ENCODE results near the gene TMEM229B. TPM values are rescaled to one million over a fixed set of nuclear protein-coding genes. Genes with fewer than 3 reads are reported as not detected.

The TMEM229B gene
- under 1 TPM; 0.26 to 0.28 TPM for polyA plus RNA-seq

- no peaks in the 10 kb centered on the region for H3K36me3 ChIP-seq (ENCODE audit: control insufficient read depth in 2 of 2, insufficient read depth in 2 of 2, low read length in 1 of 2)
- 56 to 69% methylated on average over 12 to 13 of the region's 13 CpGs for WGBS, 2 donors
- H3K4me3 ChIP-seq (ENCODE audit: low read depth in 1 of 2, low read length in 2 of 2): peak within 1 kb of the TSS in 1 of 2 donors; percentile 19
- H3K4me1 ChIP-seq (ENCODE audit: control insufficient read depth in 2 of 2, insufficient read depth in 2 of 2, low read length in 1 of 2): no peaks in the 10 kb centered on the region
- H3K27ac ChIP-seq (ENCODE audit: low read depth in 2 of 2, low read length in 1 of 2): peak within 1 kb of the TSS; percentile 23 to 53
- H3K27me3 ChIP-seq (ENCODE audit: control insufficient read depth in 1 of 2, insufficient read depth in 2 of 2, low read length in 2 of 2): no peaks in the 10 kb centered on the region
- peaks cover 0 to 2% of the 10 kb centered on the region in 2 donors for H3K9me3 ChIP-seq (ENCODE audit: control insufficient read depth in 2 of 2, insufficient read depth in 1 of 2, low read depth in 1 of 2, low read length in 1 of 2)
Observed at GRCh38 chr14:67487937-67488893, at the start of gene TMEM229B. Gene TMEM229B, minus strand, starts transcription at chr14:67488721. Its CDS starts 14,798 bp downstream, at chr14:67473923.

DNA sequence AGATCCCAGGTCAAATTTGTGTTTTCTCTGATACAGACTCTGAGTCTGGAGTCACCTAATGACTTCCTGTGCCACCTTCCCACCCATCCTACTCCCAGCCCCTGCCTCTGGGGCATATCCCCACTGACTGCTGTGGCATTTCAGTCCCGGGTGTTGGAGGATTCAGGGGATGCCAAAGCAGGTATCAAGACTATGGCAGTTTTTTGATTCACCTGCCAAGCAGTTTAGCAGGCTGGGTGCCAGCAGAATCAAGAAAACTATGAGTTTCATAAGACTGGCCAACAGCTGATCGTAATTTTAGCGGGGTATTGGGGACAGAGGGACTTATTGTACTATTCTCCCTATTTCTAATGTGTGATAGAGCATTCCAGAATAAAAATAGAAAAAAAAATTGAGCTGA, 49.2 kb upstream of the TMEM229B start:
- no peak overlapping the region for H3K27ac ChIP-seq (ENCODE audit: low read depth in 2 of 2, low read length in 1 of 2)
- WGBS, 2 donors: 35 to 49% methylated on average over 3 of the region's 3 CpGs
- no peaks in the 10 kb centered on the region for H3K4me1 ChIP-seq (ENCODE audit: control insufficient read depth in 2 of 2, insufficient read depth in 2 of 2, low read length in 1 of 2)
- H3K36me3 ChIP-seq (ENCODE audit: control insufficient read depth in 2 of 2, insufficient read depth in 2 of 2, low read length in 1 of 2): no peaks in the 10 kb centered on the region
- no peaks in the 10 kb centered on the region for H3K27me3 ChIP-seq (ENCODE audit: control insufficient read depth in 1 of 2, insufficient read depth in 2 of 2, low read length in 2 of 2)
- no peaks in the 10 kb centered on the region for H3K9me3 ChIP-seq (ENCODE audit: control insufficient read depth in 2 of 2, insufficient read depth in 1 of 2, low read depth in 1 of 2, low read length in 1 of 2)
- no peak overlapping the region for H3K4me3 ChIP-seq (ENCODE audit: low read depth in 1 of 2, low read length in 2 of 2)

- H3K27me3 ChIP-seq (ENCODE audit: control insufficient read depth in 1 of 2, insufficient read depth in 2 of 2, low read length in 2 of 2): no peaks in the 10 kb centered on the region
- no peaks in the 10 kb centered on the region for H3K36me3 ChIP-seq (ENCODE audit: control insufficient read depth in 2 of 2, insufficient read depth in 2 of 2, low read length in 1 of 2)
- WGBS, 2 donors: 77 to 85% methylated on average over 4 of the region's 4 CpGs
- H3K4me1 ChIP-seq (ENCODE audit: control insufficient read depth in 2 of 2, insufficient read depth in 2 of 2, low read length in 1 of 2): peaks cover 0 to 2% of the 10 kb centered on the region in 2 donors
- H3K27ac ChIP-seq (ENCODE audit: low read depth in 2 of 2, low read length in 1 of 2): no peak overlapping the region
- H3K4me3 ChIP-seq (ENCODE audit: low read depth in 1 of 2, low read length in 2 of 2): no peak overlapping the region
- H3K9me3 ChIP-seq (ENCODE audit: control insufficient read depth in 2 of 2, insufficient read depth in 1 of 2, low read depth in 1 of 2, low read length in 1 of 2): no peaks in the 10 kb centered on the region
Observed at GRCh38 chr14:67536087-67536486, 47.6 kb upstream of the TMEM229B start.

- no peak overlapping the region for H3K27ac ChIP-seq (ENCODE audit: low read depth in 2 of 2, low read length in 1 of 2)
- 23 to 33% methylated on average over 6 of the region's 6 CpGs for WGBS, 2 donors
- H3K4me3 ChIP-seq (ENCODE audit: low read depth in 1 of 2, low read length in 2 of 2): peak overlapping the region; percentile 75 to 77
Observed at GRCh38 chr14:67533754-67534085, 45.2 kb upstream of the TMEM229B start.

DNA sequence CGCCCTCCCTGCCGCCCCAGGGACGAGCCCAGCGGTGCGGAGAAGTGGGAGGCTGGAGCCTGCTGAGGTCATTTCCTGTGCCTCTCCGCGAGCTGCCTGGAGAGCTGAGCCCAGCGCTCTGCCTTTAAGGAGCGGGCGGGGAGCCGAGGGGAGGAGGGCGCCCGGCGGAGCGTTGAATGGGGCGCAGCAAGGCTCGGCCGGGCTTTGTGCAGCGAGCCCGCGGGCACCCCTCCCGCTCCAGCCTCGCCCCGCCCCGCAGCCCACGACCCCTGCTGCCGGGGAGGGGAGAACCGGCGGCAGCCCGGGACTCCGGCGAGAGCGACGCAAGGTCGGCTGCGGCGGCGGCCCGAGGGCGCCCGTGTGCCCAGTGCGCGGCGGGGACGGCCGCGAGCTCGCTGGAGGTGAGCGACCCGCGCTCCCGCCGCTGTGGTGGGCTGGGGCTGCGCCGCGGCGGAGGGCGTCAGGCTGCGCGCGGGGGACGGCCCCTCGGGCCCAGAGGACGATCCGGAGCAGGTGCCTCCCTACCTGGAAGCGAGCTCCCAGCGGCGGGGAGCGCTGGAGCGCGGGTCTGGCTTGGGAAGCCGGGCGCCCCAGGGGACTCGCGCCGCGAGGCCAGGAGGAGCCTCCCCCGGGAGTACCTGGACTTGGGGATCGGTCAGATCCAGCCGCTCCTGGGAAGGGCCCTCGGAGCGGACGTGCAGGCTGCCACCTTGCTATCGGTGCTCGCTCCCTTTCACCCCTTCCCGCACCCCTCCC, 44.7 kb upstream of the TMEM229B start, which contains the start of gene PLEKHH1:
Gene PLEKHH1, plus strand, starts transcription at position 293 of the 756 bp plus-strand sequence. CDS start 8,578 bp downstream, outside the sequence.
- Histone ChIP-seq H3K4me3 (ENCODE audit: low read depth in 1 of 2, low read length in 2 of 2) (peak within 1 kb of the TSS; percentile 75 to 77), H3K9me3 (ENCODE audit: control insufficient read depth in 2 of 2, insufficient read depth in 1 of 2, low read depth in 1 of 2, low read length in 1 of 2) (no peaks in the 10 kb centered on the region), H3K36me3 (ENCODE audit: control insufficient read depth in 2 of 2, insufficient read depth in 2 of 2, low read length in 1 of 2) (no peaks in the 10 kb centered on the region), H3K27ac (ENCODE audit: low read depth in 2 of 2, low read length in 1 of 2) (peak within 1 kb of the TSS in 1 of 2 donors; percentile 53), H3K27me3 (ENCODE audit: control insufficient read depth in 1 of 2, insufficient read depth in 2 of 2, low read length in 2 of 2) (no peaks in the 10 kb centered on the region), H3K4me1 (ENCODE audit: control insufficient read depth in 2 of 2, insufficient read depth in 2 of 2, low read length in 1 of 2) (peaks cover 0 to 2% of the 10 kb centered on the region in 2 donors)
- 1% methylated on average over 73 to 86 of the region's 86 CpGs for WGBS, 2 donors

More at GRCh38 chr14:67533754-67534085, 45.2 kb upstream of the TMEM229B start:
- Histone ChIP-seq H3K4me1 (ENCODE audit: control insufficient read depth in 2 of 2, insufficient read depth in 2 of 2, low read length in 1 of 2) (peaks cover 0 to 2% of the 10 kb centered on the region in 2 donors), H3K27me3 (ENCODE audit: control insufficient read depth in 1 of 2, insufficient read depth in 2 of 2, low read length in 2 of 2) (no peaks in the 10 kb centered on the region), H3K9me3 (ENCODE audit: control insufficient read depth in 2 of 2, insufficient read depth in 1 of 2, low read depth in 1 of 2, low read length in 1 of 2) (no peaks in the 10 kb centered on the region), H3K36me3 (ENCODE audit: control insufficient read depth in 2 of 2, insufficient read depth in 2 of 2, low read length in 1 of 2) (no peaks in the 10 kb centered on the region)

GRCh38 chr14:67532606-67532997, 44.1 kb upstream of the TMEM229B start:
- WGBS, 2 donors: 15 to 16% methylated on average over 23 of the region's 23 CpGs
- no peaks in the 10 kb centered on the region for H3K27me3 ChIP-seq (ENCODE audit: control insufficient read depth in 1 of 2, insufficient read depth in 2 of 2, low read length in 2 of 2)

GRCh38 chr14:67529947-67530935, 41.7 kb upstream of the TMEM229B start:
- 70 to 86% methylated on average over 5 of the region's 5 CpGs for WGBS, 2 donors
- no peaks in the 10 kb centered on the region for H3K27me3 ChIP-seq (ENCODE audit: control insufficient read depth in 1 of 2, insufficient read depth in 2 of 2, low read length in 2 of 2)
- H3K9me3 ChIP-seq (ENCODE audit: control insufficient read depth in 2 of 2, insufficient read depth in 1 of 2, low read depth in 1 of 2, low read length in 1 of 2): no peaks in the 10 kb centered on the region

More at GRCh38 chr14:67532606-67532997, 44.1 kb upstream of the TMEM229B start:
- Histone ChIP-seq H3K9me3 (ENCODE audit: control insufficient read depth in 2 of 2, insufficient read depth in 1 of 2, low read depth in 1 of 2, low read length in 1 of 2) (no peaks in the 10 kb centered on the region), H3K4me1 (ENCODE audit: control insufficient read depth in 2 of 2, insufficient read depth in 2 of 2, low read length in 1 of 2) (peaks cover 0 to 2% of the 10 kb centered on the region in 2 donors), H3K36me3 (ENCODE audit: control insufficient read depth in 2 of 2, insufficient read depth in 2 of 2, low read length in 1 of 2) (no peaks in the 10 kb centered on the region), H3K4me3 (ENCODE audit: low read depth in 1 of 2, low read length in 2 of 2) (peak overlapping the region; percentile 75 to 77), H3K27ac (ENCODE audit: low read depth in 2 of 2, low read length in 1 of 2) (peak overlapping the region in 1 of 2 donors; percentile 53)

GRCh38 chr14:67528276-67528675, 39.8 kb upstream of the TMEM229B start:
- WGBS, 2 donors: 86 to 96% methylated on average over 1 of the region's 1 CpG
- no peaks in the 10 kb centered on the region for H3K9me3 ChIP-seq (ENCODE audit: control insufficient read depth in 2 of 2, insufficient read depth in 1 of 2, low read depth in 1 of 2, low read length in 1 of 2)
- H3K4me3 ChIP-seq (ENCODE audit: low read depth in 1 of 2, low read length in 2 of 2): no peak overlapping the region
- no peaks in the 10 kb centered on the region for H3K27me3 ChIP-seq (ENCODE audit: control insufficient read depth in 1 of 2, insufficient read depth in 2 of 2, low read length in 2 of 2)
- H3K27ac ChIP-seq (ENCODE audit: low read depth in 2 of 2, low read length in 1 of 2): no peak overlapping the region
- peaks cover 0 to 5% of the 10 kb centered on the region in 2 donors for H3K4me1 ChIP-seq (ENCODE audit: control insufficient read depth in 2 of 2, insufficient read depth in 2 of 2, low read length in 1 of 2)
- no peaks in the 10 kb centered on the region for H3K36me3 ChIP-seq (ENCODE audit: control insufficient read depth in 2 of 2, insufficient read depth in 2 of 2, low read length in 1 of 2)

More at GRCh38 chr14:67529947-67530935, 41.7 kb upstream of the TMEM229B start:
- Histone ChIP-seq H3K4me3 (ENCODE audit: low read depth in 1 of 2, low read length in 2 of 2) (no peak overlapping the region), H3K36me3 (ENCODE audit: control insufficient read depth in 2 of 2, insufficient read depth in 2 of 2, low read length in 1 of 2) (no peaks in the 10 kb centered on the region), H3K4me1 (ENCODE audit: control insufficient read depth in 2 of 2, insufficient read depth in 2 of 2, low read length in 1 of 2) (peaks cover 0 to 2% of the 10 kb centered on the region in 2 donors), H3K27ac (ENCODE audit: low read depth in 2 of 2, low read length in 1 of 2) (no peak overlapping the region)

Measured in esophagus (tissue), 2 donors.